Fibroblast of the aortic adventitia (primary cell): ENCODE data around the gene TMEM238. TPM values are rescaled to one million over a fixed set of nuclear protein-coding genes. Genes with fewer than 3 reads are reported as not detected.
"Not testable (repeated sequence)": the region's sequence is repeated elsewhere in the genome, so short reads cannot be mapped to it uniquely, and the experiment has no call there.

Experiments used
- DNase-seq: peaks from one replicate; pipeline ENCODE4 v3.0.0-alpha.2; 2010; ENCODE audit warnings: low read depth
- H3K4me3 ChIP-seq: 2 replicates; pipeline ENCODE4 v1.5.1; 2011; ENCODE audit warnings: low read depth, mild to moderate bottlenecking, control low read depth, low read length, moderate library complexity
- total RNA-seq: library from RNA; depleted of rRNA; stranded (reverse); fragments of >200 nt; gene quantifications from 2 replicates; pipeline ENCODE4 v1.2.3, GENCODE V29; 2012; ENCODE audit warnings: low replicate concordance
- TF ChIP-seq, protein P1 (sequence below): IDR thresholded peaks from 2 replicates; pipeline ENCODE4 v1.5.1; 2011; ENCODE audit warnings: mild to moderate bottlenecking, low read length, control low read depth, inconsistent platforms; ENCODE audit not compliant: insufficient read depth

Gene TMEM238
- total RNA-seq, 1 donor, result not detected

DNA sequence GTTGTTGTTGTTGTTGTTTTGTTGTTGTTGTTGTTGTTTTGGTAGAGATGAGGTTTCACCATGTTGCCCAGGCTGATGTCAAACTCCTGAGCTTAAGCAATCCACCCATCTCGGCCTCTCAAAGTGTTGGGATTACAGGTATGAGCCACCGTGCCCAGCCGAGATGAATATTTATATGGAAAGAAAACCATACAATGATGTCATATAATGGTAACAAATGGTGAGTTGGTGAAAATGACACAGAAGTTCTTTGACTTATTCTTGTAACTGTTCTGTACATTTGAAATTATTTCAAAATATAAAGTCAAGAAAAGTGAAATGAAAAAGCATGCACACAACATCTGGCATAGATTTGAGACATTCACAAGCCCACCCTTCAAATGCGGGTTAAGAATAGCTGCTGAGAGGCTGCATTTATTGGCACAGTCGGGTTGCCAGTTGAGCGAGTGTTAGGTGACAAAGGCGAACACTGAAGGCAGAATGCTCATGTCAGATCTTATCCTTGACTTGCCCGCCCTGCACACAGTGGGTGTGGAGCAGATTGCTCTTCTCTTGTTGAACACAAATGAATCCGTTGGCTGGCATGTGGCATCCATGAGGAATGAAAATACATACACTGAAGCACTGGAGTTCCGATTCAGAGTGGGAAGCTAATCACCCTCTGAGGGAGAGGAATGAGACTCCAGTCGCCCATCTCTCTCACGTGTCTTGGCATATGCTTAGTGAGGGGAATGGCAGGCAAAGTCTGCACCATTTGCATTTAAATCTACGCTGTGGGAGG is 39.3 kb upstream of the TMEM238 start:
- TF ChIP-seq, protein P1, sequence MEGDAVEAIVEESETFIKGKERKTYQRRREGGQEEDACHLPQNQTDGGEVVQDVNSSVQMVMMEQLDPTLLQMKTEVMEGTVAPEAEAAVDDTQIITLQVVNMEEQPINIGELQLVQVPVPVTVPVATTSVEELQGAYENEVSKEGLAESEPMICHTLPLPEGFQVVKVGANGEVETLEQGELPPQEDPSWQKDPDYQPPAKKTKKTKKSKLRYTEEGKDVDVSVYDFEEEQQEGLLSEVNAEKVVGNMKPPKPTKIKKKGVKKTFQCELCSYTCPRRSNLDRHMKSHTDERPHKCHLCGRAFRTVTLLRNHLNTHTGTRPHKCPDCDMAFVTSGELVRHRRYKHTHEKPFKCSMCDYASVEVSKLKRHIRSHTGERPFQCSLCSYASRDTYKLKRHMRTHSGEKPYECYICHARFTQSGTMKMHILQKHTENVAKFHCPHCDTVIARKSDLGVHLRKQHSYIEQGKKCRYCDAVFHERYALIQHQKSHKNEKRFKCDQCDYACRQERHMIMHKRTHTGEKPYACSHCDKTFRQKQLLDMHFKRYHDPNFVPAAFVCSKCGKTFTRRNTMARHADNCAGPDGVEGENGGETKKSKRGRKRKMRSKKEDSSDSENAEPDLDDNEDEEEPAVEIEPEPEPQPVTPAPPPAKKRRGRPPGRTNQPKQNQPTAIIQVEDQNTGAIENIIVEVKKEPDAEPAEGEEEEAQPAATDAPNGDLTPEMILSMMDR, result no peak
- no peak for DNase-seq
- H3K4me3 ChIP-seq, result no peak overlapping the region

DNA sequence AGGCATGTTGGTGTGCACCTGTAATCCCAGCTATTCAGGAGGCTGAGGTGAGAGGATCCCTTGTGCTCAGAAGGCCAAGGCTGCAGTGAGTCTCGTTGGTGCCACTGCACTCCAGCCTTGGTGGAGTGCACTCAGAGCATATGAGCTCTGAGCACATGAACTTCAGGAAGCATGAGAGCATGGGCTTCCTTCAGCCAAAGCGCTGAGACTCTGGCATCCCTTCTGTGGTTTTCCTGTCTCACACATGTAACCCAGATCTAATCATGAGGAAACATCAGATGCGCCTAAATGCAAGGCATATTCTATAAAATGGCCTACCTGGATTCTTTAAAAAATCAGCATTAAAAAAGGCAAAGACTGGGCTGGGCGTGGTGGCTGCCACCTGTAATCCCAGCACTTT is 37.2 kb upstream of the TMEM238 start:
- not testable (repeated sequence) for DNase-seq, H3K4me3 ChIP-seq

GRCh38 chr19:55419624-55420236 is 35.6 kb upstream of the TMEM238 start:
- TF ChIP-seq, protein P1, result no peak
- H3K4me3 ChIP-seq, result no peak overlapping the region
- no peak for DNase-seq

GRCh38 chr19:55419103-55419502 is 35.0 kb upstream of the TMEM238 start:
- TF ChIP-seq, protein P1, result no peak
- no peak for DNase-seq
- no peak overlapping the region for H3K4me3 ChIP-seq

DNA sequence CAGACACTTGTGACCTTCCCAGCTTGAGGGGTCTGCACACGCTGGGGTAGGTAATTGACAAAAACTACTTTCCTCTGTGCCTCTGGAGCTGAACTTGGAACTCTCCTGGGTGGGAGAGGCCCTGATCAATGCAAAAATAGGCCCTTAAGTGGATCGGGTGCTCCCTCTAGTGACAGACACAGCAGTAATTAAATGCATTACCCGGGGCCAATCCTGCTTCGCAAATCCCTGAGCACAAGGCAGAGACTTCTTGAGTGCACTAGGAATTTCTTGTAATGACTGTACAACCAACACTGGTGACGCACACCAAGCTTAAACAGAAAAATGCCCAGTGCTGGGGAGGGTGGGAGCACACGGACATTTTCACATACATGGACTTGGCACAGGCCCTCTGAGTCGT is 34.1 kb upstream of the TMEM238 start:
- H3K4me3 ChIP-seq, result no peak overlapping the region
- TF ChIP-seq, protein P1, result peak; percentile 73
- peak; percentile 90 for DNase-seq

- no peak for DNase-seq
- TF ChIP-seq, protein P1, result no peak
- H3K4me3 ChIP-seq, result no peak overlapping the region
Measured at GRCh38 chr19:55410168-55410567, 26.1 kb upstream of the TMEM238 start.

DNA sequence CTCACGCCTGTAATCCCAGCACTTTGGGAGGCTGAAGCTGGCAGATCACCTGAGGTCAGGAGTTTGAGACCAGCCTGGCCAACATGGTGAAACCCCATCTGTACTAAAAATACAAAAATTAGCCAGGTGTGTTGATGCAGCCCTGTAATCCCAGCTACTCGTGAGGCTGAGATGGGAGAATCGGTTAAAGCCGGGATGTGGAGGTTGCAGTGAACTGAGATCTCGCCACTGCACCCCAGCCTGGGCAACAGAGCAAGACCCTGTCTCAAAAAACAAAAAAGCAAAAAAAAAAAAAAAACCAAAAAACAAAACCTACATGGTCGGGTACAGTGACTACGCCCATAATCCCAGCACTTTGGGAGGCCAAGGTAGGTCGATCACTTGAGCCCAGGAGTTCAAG is 25.1 kb upstream of the TMEM238 start:
- DNase-seq, H3K4me3 ChIP-seq: not testable (repeated sequence)

GRCh38 chr19:55408533-55408872 is 24.4 kb upstream of the TMEM238 start:
- peak overlapping the region; percentile 69 for H3K4me3 ChIP-seq
- no peak for DNase-seq
- TF ChIP-seq, protein P1, result no peak
